HG03558 (cell line): ENCODE measurements around the gene SPIRE2.
"Not testable (repeated sequence)": the region's sequence is repeated elsewhere in the genome, so short reads cannot be mapped to it uniquely, and the experiment has no call there.

Experiments
- ATAC-seq: cut with Tn5 transposase; IDR thresholded peaks from one replicate; pipeline ENCODE4 v1.9.1; 2021; ENCODE audit warnings: moderate number of reproducible peaks; ENCODE audit not compliant: unreplicated experiment; ENCODE audit errors: extremely low read depth

Gene SPIRE2, protein sequence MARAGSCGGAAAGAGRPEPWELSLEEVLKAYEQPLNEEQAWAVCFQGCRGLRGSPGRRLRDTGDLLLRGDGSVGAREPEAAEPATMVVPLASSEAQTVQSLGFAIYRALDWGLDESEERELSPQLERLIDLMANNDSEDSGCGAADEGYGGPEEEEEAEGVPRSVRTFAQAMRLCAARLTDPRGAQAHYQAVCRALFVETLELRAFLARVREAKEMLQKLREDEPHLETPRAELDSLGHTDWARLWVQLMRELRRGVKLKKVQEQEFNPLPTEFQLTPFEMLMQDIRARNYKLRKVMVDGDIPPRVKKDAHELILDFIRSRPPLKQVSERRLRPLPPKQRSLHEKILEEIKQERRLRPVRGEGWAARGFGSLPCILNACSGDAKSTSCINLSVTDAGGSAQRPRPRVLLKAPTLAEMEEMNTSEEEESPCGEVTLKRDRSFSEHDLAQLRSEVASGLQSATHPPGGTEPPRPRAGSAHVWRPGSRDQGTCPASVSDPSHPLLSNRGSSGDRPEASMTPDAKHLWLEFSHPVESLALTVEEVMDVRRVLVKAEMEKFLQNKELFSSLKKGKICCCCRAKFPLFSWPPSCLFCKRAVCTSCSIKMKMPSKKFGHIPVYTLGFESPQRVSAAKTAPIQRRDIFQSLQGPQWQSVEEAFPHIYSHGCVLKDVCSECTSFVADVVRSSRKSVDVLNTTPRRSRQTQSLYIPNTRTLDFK

DNA sequence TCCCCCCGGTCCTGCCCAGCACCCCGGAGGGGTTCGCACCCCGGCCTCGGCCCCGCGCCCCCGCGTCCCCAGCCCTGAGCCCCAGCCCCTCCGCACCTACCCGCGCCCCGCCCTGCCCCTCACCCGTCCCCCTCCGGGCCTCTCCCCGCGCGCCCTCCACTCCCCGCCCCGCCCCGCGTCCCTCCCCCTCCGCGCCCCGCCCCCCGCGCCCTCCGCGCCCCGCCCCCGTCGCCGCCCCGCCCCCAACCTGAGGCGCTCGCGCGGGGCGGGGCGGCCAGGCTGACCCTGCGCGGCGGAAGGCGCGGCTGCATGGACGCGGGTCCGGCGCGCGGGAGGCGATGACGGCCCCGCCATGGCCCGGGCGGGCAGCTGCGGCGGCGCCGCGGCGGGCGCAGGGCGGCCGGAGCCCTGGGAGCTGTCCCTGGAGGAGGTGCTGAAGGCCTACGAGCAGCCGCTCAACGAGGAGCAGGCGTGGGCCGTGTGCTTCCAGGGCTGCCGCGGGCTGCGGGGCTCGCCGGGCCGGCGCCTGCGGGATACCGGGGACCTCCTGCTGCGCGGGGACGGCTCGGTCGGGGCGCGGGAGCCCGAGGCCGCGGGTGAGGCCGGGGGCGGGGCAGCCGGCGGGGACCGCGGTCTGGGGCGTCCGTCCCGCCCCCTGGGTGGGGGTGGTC lies at the start of gene SPIRE2:
SPIRE2 (plus strand) TSS at position 277 of the 671 bp plus-strand sequence; CDS start at position 353, 76 bp downstream.
- no peak for ATAC-seq

DNA sequence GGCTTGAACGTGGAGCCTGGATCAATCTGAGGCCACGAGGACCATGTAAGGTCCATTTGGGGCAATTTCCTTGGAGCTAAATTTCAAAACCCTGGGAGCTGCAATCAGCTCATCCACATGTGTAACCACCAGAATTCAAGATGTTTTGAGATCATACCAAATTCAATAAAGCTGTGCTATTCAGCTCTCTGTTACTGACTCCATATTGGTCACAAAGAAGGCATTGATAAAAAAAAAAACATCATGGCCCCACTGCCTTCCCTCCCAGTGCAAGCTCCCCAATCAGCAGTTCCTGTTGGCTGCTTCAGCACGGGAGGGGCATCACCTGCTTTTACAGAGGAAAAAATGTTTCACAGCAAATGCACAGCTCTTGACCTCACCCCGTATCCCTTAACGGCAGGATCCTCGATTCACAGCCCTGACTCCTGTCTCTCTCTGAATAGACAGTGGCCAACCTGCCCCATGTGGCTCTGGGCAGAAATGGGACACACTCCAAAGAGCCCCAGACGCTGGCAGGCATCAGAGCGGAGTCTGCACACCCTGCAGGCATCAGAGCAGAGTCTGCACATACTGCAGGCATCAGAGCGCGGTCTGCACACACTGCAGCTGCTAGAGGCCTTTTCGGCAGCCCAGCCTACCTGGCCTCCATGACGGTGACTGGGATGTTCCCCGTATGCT lies 48.9 kb upstream of the SPIRE2 start:
- no peak for ATAC-seq

DNA sequence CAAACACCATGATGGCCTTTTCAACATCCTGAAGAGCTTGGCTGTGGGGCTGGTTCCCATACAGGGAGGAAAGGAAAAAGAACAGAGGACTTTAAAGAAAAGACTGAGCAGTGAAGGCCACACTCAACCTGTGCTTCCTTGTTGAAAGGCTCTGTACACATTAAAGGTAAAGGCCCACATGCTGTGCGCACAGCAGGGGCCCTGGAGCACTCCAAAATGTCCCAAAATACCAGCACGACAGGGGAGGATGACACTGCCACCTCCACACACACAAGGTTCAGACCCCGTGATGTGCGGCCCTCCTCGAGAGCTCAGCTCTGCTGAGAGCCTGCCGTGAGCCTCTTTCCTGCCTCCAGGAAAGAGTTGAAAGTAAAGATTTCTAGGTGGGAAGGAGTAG lies 48.4 kb upstream of the SPIRE2 start:
- ATAC-seq = no peak

DNA sequence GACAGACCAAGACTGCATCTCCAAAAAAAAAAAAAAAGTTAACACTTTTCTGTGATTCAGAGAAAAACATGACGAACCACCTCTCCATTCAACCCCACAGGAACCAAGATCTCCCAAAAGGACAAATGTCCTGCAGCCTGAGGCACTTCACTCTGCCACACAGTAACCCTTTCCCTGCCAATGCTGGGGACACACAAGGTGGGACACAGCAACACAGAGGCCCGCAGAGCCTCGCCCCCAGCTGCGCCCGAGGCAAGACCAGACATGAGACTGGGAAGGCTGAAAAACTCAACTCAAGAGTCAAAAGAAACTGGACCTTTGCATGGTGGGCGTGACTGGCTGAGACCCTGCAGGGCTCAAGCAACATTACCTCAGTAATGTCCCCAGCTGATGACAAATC lies 45.8 kb upstream of the SPIRE2 start:
- ATAC-seq = no peak

DNA sequence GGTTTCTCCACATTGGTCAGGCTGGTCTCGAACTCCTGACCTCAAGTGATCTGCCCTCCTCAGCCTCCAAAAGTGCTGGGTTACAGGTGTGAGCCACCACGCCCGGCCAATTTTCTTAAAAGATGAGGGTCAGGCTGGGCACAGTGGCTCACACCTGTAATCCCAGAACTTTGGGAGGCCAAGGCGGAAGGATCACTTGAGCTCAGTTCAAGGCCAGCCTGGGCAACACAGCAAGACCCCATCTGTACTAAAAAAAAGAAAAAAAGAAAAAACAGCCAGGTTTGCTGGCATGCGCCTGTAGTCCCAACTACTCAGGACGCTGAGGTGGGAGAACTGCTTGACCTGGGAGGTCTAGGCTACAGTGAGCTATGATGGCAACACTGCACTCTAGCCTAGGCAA lies 44.3 kb upstream of the SPIRE2 start:
- ATAC-seq = not testable (repeated sequence)

DNA sequence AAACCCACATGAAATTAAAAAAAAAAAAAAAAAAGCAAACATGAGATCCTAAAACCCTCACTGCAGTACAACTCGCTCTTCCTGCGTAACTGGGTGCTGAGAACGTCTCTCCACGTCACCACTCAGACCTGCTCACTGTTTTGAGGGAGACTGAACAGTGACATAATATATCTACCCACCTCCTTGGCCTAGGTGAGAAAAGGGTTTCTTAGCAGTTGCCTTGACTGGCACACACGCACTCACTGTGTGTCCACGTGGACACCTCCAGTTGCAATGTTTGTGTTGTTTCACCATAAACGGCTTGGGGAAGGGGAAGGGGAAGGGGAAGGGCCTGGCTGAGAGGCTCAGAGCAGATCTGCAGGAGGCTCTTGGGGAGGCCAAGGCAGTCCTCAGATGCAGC lies 43.9 kb upstream of the SPIRE2 start:
- ATAC-seq = no peak

DNA sequence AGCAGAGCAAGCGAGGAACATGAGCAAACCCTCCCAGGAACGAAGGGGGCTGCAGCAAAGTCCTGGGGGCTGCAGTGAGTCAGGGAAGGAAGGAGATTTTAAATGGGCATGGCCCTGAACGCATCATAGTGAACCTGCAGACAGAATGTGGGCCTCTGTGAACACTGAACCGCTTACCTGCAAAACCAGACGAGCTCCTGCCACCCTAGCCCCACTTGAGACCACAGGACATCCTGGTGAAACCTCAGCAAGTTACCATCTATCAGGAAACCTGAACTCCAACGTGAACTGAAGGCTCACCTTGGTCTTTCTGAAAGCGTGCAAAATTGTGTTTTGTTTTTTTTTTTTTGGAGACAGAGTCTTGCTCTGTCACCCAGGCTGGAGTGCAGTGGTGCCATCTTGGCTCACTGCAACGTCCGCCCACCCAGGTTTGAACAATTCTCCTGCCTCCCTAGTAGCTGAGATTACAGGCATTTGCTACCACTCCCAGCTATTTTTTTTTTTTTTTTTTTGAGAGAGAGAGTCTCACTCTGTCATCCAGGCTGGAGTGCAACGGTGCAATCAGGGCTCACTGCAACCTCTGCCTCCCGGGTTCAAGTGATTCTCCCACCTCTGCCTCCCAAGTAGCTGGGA lies 42.6 kb upstream of the SPIRE2 start:
- no peak for ATAC-seq

DNA sequence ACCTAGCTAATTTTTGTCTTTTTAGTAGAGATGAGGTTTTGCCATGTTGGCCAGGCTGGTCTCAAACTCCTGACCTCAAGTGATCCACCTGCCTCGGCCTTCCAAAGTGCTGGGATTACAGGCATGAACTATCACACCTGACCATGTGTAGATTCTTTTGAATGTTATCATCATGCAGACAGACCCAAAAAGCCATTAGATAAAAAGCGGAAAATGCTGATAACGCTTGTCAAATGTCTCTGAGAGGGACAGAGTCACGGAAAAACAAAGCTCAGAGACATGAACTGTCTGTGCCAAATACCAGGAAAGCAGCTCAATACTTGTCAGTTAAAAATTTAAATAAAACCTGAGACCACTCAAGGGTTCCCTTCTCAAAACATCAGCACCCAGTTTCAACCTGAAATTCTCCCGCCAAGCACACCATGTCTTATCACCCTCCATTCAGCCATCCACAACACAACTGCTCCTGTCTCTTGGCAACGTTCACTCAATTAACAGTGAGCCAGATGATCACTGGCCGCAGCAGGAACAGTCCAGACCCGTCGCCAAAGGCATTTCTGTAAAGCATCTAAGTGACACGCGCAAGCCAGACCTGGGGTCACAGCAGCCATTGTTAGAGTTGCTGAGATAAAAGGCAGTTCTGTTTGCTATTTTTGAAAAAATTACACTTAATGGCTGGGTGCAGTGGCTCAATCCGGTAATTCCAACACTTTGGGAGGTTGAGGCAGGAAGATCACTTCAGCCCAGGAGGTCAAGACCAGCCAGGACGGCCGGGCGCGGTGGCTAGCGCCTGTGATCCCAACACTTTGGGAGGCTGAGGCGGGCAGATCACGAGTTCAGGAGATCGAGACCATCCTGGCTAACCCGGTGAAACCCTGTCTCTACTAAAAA lies 41.6 kb upstream of the SPIRE2 start:
- ATAC-seq = no peak

DNA sequence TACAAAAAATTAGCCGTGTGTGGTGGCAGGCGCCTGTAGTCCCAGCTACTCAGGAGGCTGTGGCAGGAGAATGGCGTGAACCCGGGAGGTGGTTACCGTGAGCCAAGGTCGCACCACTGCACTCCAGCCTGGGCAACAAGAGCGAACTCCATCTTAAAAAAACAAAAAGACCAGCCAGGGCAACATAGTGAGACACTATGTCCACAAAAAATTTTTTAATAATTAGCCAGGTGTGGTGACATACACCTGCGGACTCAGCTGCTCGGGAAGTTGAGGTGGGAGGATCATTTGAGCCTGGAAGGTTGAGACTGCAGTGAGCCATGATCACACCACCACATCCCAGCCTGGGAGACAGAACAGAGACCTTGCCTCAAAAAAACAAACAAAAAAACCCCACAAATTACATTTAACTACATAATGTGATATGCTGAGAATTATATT lies 40.9 kb upstream of the SPIRE2 start:
- ATAC-seq = no peak

DNA sequence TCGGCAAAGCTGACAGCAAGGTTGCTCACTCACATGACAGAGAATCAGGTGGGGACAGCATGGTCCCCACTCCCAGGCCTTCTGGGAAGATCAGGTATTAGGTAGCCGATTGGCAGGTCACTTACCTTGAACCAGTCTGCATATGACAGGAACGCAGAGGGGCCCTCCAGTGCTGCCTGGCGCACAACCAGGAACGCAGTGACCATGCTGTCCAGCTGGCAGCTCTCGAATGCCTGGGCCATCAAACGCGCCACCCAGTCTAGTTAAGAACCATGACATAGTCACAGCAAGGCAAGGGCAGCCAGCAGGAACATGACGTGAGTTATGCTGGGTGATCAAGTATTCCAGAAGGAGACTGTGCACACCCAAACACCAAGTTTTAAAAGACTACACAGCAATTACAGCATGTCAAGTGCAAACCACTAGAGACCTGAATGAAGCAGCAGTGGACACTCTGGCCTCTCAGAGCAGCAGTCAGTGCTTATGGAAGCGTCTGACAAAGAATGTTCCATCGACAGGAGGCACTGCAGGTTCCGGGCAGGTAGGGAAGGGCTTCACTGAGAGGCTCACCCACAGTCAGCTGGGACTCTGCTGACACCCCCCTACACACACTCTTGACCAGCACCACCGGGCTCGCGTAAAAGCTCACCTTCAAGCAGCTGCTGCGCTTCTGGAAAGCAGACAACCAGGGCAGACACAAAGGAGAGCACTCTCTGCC lies 36.8 kb upstream of the SPIRE2 start:
- ATAC-seq = no peak

DNA sequence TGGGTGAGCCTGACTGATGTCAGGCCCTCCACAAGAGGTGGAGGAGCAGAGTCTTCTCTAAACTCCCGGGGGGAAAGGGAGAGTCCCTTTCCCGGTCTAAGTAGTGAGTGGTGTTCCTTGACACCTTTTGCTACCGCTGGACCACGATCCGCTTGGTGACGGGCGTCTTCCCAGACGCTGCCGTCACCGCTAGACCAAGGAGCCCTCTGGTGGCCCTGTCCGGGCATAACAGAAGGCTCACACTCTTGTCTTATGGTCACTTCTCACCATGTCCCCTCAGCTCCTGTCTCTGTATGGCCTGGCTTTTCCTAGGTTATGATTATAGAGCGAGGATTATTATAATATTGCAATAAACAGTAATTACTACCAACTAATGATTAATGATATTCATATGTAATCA lies 35.2 kb upstream of the SPIRE2 start:
- not testable (repeated sequence) for ATAC-seq

DNA sequence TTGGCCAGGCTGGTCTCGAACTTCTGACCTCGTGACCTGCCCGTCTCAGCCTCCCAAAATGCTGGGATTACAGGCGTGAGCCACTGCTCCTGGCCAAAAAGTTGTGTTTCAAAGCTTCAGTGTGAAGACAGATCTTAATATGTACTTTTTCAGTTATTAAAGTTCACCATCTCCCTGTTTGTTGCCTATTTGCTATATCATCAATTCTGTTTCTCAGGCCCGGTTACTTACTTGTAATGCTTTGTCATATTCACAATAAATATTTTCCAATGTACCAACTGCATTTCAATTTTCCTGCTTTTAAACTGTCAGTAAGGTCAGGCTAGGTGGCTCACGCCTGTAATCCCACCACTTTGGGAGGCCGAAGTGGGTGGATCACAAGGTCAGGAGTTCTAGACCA lies 34.3 kb upstream of the SPIRE2 start:
- no peak for ATAC-seq

DNA sequence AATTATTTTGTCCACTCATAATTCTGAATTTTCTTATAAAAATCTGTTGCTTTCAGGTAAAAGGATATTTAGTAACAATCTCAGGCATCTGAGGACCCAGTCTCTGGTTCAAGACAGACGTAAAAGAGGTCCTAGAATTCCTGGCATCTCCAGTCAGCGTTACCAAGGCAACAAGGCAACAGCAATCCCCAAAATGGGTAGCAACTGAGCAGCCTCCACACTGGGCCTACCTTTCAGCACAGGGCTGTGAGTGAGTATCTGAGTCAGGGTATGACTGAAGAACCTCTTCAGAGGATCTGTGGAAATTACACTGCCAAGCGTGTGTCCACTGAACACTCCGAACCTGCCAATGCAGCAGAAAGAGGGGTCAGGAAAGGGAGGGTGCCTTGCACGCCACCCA lies 32.6 kb upstream of the SPIRE2 start:
- no peak for ATAC-seq

DNA sequence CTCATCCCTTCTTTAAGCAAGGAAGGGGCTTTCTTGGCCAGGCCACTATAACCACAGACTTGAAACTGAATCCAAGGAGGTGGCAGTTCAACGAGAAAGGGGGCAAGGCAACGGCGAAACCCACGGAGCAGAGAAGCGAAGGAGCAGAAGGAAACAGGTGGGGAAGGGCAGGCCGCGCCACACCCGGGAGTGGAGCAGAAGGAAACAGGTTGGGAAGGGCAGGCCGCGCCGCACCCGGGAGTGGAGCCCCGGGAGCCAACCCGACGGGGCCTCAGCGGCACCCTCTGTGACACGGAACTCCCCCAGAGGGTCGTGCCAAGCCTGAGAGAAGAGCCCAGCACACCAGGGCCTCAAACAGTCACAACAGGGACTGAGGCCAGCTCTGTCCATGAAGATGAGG lies 32.2 kb upstream of the SPIRE2 start:
- no peak for ATAC-seq

DNA sequence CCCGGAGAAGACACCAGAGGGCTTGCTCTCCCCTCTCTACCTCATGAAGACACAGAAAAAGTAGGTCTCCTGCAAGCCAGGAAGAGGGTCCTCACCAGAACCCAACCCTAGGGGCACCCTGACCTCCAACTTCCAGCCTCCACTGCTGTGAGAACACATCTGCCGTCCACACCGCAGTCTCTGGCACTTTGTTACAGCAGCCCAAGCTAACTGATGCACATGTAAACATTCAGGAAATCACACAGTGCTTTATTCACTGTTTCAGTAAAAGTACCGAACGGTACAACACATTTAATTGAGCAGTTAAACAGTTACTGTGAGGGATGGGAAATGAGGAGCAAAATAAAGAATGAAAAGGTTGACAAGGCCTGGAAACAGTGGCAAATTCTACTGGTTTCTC lies 30.1 kb upstream of the SPIRE2 start:
- ATAC-seq = no peak

DNA sequence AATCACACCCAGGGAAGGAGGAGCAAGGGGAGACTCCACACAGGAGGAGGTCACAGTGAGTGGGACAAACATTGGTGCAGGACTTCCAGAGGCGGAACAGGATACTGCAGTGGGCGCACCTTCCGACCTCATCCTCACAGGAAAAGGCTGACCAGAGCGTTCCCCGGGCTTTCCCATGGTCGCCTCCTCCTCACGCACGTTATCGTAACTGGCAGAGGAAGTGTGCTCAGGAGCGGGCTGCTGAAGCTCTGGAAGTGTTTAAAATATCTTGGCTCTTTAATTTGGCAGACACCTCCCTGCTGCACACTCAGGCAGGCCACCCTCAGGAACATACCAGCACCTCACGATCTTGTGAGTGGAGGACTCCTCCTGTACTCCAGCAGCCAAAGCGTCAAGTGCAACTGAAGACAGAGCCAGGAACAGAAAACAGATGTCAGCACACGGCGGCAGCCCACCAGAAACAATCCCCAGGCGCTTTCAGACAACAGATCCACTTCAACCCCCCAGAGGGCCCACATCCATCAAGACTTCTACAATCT lies 29.4 kb upstream of the SPIRE2 start:
- ATAC-seq = no peak

DNA sequence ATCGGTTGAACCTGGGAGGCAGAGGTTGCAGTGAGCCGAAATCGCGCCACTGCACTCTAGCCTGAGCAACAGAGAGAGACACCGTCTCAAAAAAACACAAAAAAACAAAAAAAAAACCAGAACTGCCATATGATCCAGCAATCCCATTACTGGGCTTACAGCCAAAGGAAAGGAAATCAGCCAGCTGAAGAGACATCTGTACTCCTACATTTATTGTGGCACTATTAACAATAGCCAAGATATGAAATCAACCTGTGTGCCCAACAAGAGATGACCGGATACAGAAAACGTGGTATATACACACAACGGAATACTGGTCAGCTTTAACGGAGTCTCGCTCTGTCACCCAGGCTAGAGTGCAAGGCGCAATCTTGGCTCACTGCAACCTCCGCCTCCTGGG lies 26.5 kb upstream of the SPIRE2 start:
- ATAC-seq = no peak

DNA sequence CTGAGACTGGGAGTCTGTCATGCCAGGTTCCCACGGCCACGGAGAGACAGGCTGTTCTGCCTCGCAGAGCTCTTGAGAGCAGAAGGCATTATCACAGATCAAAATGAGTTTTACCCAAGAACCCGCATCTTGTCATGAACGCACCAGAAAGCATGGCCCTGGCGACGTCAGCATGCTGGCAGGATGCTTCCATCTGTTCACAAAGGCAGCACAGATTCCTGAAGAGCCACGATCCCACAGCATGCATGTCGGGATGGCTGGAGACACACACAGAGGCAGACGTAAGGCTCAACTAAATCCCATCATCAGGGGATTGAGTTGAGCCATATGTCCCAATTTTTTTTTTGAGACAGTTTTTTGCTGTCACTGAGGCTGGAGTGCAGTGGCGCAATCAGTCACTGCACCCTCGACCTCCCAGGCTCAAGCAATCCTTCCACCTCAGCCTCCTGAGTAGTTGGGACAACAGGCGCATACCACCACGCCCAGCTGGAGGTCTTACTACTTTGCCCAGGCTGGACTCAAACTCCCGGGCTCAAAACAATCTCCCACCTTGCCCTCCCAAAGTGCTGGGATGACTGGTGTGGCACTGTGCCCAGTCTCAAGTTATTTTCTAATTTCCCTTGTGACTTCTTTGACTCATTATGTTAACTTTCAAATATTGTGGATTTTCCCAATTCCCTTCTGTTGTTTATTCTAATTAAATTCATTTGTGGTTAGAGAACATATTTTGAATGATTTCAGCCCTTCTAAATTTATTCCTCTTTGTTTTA lies 23.0 kb upstream of the SPIRE2 start:
- ATAC-seq = no peak
